Activated T-helper 1 cell treated with anti-CD3 and anti-CD28 coated beads, Interleukin-12 subunit alpha, Interleukin-12 subunit beta, Interleukin-2, Interleukin-4 antibody, amounts not matched to agents 30 ng/mL and 10 ng/mL and 1 ng/mL, durations not matched to agents 14 hours and 24 hours and 36 hours (primary cell): ENCODE measurements around the gene ARHGEF33. TPM values are rescaled to one million over a fixed set of nuclear protein-coding genes. Genes with fewer than 3 reads are reported as not detected.

Source experiments
- DNase-seq: peaks from one replicate; pipeline ENCODE4 v3.0.0; 2021; ENCODE audit warnings: low spot score
- H3K27ac Mint-ChIP-seq: one replicate; pipeline ENCODE4 v1.8.0; 2021; ENCODE audit warnings: mild to moderate bottlenecking, mixed read lengths
- H3K27me3 Mint-ChIP-seq: one replicate; pipeline ENCODE4 v1.8.0; 2022; ENCODE audit warnings: mild to moderate bottlenecking, moderate library complexity, mixed read lengths; ENCODE audit not compliant: insufficient read depth
- H3K36me3 Mint-ChIP-seq: one replicate; pipeline ENCODE4 v1.8.0; 2021; ENCODE audit warnings: low read depth, mixed read lengths
- H3K4me1 Mint-ChIP-seq: one replicate; pipeline ENCODE4 v1.8.0; 2021; ENCODE audit warnings: low read depth, mixed read lengths
- H3K4me3 Mint-ChIP-seq: one replicate; pipeline ENCODE4 v1.8.0; 2021; ENCODE audit warnings: mild to moderate bottlenecking, moderate library complexity, mixed read lengths
- H3K9me3 Mint-ChIP-seq: one replicate; pipeline ENCODE4 v1.8.0; 2021; ENCODE audit warnings: mixed read lengths
- intact Hi-C: fragments of 100-400 bp; cut with micrococcal nuclease; formaldehyde crosslinking; loops from one replicate; pipeline ENCODE4 v1.15.1; 2024
- total RNA-seq: library from RNA; stranded (reverse); gene quantifications from 2 replicates; pipeline ENCODE4 v1.2.3, GENCODE V29; 2022

ARHGEF33 gene
- total RNA-seq, 1 donor from 2014 or later, result 0.36 TPM

DNA sequence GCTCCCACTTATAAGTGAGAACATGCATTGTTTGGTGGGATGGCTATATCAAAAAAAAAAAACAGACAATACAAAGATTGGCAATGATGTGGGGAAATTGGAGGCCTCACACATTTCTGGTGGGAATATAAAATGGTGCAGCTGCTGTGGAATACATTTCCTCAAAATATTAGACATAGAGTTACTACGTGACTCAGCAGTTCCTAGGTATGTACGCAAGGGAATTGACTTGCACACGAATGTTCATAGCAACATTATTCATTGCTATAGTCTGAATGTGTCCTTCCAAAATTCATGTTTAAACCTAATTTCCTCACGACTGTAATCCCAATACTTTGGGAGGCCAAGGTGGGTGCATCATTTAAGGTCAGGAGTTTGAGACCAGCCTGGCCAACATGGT is 2.3 kb upstream of the ARHGEF33 start:
- intact Hi-C loops, result no loop called here
- no peak overlapping the region for H3K27ac Mint-ChIP-seq
- no peak for DNase-seq

DNA sequence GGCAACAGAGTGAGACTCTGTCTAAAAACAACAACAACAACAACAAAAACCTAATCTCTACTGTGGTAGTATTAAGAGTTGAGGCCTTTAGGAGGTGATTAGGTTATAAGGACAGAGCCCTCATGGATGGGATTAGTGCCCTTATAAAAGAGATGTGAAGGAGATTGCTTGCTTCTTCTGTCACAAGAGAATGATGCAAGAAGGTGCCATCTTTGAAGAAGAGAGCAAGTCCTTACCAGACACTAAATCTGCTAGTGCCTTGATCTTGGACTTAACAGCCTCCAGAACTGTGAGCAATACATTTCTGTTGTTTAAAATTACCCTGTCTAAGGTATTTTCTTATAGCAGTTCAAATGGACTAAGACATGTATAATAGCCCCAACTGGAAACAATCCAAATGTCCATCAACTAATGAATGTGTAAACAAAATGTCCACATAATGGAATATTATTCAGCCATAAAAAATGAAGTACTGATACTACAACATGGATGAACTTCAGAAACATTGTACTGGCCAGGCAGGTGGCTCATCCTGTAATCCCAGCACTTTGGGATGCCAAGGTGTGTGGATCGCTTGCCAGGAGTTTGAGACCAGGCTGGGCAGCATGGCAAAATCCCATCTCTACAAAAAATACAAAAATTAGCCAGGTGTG is 1.6 kb upstream of the ARHGEF33 start:
- H3K4me1 Mint-ChIP-seq, result no peaks in the 10 kb centered on the region
- no peak for DNase-seq
- no peak overlapping the region for H3K4me3 Mint-ChIP-seq
- no peaks in the 10 kb centered on the region for H3K9me3 Mint-ChIP-seq
- H3K27ac Mint-ChIP-seq, result no peak overlapping the region
- H3K36me3 Mint-ChIP-seq, result no peaks in the 10 kb centered on the region
- intact Hi-C loops, result no loop called here
- peaks cover under 1% of the 10 kb centered on the region for H3K27me3 Mint-ChIP-seq

More for the DNA sequence above, 2.3 kb upstream of the ARHGEF33 start:
- Mint-ChIP-seq H3K36me3 (no peaks in the 10 kb centered on the region), H3K4me1 (no peaks in the 10 kb centered on the region), H3K9me3 (no peaks in the 10 kb centered on the region), H3K4me3 (no peak overlapping the region), H3K27me3 (peaks cover 2% of the 10 kb centered on the region)

DNA sequence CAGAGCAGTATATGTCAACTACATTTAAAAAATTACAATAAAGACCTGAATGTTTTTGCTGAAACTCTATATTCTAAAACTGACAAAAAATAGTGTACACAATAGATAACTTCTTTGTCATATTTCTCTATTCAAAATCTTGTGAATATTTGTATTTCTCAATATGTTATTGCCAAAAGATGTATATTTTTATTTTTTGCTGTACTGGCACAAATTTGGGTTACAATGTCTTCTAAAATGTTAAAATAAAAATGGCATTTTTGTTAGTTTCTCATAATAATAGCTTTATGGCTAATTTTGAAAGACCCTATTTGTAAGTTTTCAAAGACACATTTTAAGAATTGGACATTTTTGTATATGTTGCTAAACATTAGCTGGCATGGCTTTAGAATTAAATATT is 630 bp upstream of the ARHGEF33 start:
- H3K27ac Mint-ChIP-seq, result no peak overlapping the region

DNA sequence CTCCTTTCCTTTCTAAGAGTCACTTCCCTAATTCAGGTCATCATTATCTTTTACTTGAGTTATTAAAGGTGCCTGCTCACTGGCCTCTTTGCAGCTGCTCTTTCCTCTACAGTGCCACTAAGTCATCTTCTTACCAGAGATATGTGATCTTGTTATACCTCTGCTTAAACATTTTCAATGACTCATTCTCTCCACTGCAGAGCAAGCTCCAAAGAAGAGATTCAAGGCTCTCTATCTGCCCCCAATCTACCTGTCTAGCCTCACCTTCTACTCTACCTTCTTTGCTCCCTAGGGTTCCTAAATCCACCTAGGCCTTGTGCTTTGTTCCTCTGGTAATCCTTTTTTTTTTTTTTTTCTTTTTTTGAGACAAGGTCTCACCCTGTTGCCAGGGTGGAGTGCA is 3.1 kb downstream of the ARHGEF33 start:
- H3K27ac Mint-ChIP-seq, result no peak overlapping the region
- intact Hi-C loops, result no loop called here

More for the DNA sequence above, 630 bp upstream of the ARHGEF33 start:
- no peak overlapping the region for H3K4me3 Mint-ChIP-seq
- H3K27me3 Mint-ChIP-seq, result peaks cover 2% of the 10 kb centered on the region
- no peak for DNase-seq
- H3K4me1 Mint-ChIP-seq, result no peaks in the 10 kb centered on the region
- no peaks in the 10 kb centered on the region for H3K36me3 Mint-ChIP-seq
- intact Hi-C loops, result no loop called here
- H3K9me3 Mint-ChIP-seq, result no peaks in the 10 kb centered on the region

DNA sequence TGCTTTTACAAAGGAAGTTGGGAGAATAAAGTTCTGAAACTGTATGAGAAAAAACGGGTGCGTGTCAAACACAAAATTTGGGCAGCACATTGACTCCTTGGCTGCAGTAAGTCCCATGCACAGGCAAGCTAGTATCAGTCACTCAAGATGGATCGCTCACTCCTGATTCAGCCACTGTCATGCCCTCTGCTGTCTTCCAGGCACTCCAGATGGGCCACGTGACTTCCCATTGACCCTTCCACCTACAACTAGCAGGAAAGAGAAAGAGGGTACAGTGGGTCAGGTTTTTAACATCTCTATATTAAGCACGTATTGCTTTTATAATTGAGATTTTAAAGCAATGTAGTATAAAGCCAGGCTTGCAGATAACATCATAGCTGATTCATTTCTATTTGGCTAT is 8.6 kb downstream of the ARHGEF33 start:
- no peak for DNase-seq
- Mint-ChIP-seq H3K36me3 (no peaks in the 10 kb centered on the region), H3K27ac (no peak overlapping the region), H3K9me3 (no peaks in the 10 kb centered on the region), H3K27me3 (peaks cover 15% of the 10 kb centered on the region), H3K4me3 (no peak overlapping the region), H3K4me1 (no peaks in the 10 kb centered on the region)
- intact Hi-C loops, result no loop called here

More for the DNA sequence above, 3.1 kb downstream of the ARHGEF33 start:
- peaks cover 7% of the 10 kb centered on the region for H3K27me3 Mint-ChIP-seq
- no peak for DNase-seq
- H3K36me3 Mint-ChIP-seq, result no peaks in the 10 kb centered on the region
- H3K9me3 Mint-ChIP-seq, result no peaks in the 10 kb centered on the region
- H3K4me1 Mint-ChIP-seq, result no peaks in the 10 kb centered on the region
- H3K4me3 Mint-ChIP-seq, result no peak overlapping the region

DNA sequence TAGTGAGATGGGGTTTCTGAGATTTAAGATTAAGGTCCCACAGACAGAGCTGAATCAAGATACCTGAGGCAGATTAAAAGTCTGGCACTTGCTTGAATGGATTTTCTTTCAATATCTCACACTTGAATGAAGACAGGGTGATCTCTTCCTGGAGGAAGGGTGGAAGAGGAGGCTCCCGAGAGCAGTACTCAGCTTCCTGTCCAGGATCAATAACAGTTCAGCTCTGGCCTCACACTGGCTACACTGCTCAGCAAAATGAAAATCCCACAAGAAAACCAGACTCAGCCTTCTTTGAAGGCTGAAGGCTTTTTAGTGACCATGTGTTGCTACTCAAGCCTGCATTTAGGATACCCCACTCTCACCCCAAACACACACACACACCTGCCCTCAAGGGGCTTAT is 11.1 kb downstream of the ARHGEF33 start:
- H3K4me3 Mint-ChIP-seq, result no peak overlapping the region
- H3K36me3 Mint-ChIP-seq, result no peaks in the 10 kb centered on the region
- H3K4me1 Mint-ChIP-seq, result no peaks in the 10 kb centered on the region
- H3K27me3 Mint-ChIP-seq, result peaks cover 8% of the 10 kb centered on the region
- no peak for DNase-seq
- no peak overlapping the region for H3K27ac Mint-ChIP-seq
- intact Hi-C loops, result no loop called here
- no peaks in the 10 kb centered on the region for H3K9me3 Mint-ChIP-seq

DNA sequence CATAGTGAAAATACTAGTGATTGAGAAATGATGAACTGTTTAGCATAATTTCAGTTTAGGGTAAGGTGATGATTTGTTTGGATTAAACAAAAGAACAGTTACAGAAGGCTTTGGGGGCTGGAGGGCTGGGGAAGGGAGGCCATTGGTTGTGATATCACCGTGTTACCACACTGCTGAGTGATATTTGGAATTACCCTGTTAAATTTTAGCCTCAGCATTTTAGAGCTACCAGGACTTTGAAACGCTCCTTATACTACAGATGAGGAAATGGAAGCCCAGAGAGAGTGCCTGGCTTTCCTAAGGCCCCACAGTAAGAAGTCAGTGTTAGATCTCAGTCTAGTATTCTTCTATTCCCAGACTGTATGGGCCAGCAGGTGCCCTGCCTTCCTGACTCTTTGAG is 15.6 kb downstream of the ARHGEF33 start:
- peaks cover 17% of the 10 kb centered on the region for H3K4me1 Mint-ChIP-seq
- no peaks in the 10 kb centered on the region for H3K9me3 Mint-ChIP-seq
- H3K27ac Mint-ChIP-seq, result no peak overlapping the region
- H3K36me3 Mint-ChIP-seq, result no peaks in the 10 kb centered on the region
- intact Hi-C loops, result no loop called here
- H3K4me3 Mint-ChIP-seq, result no peak overlapping the region
- no peak for DNase-seq
- peaks cover 5% of the 10 kb centered on the region for H3K27me3 Mint-ChIP-seq

DNA sequence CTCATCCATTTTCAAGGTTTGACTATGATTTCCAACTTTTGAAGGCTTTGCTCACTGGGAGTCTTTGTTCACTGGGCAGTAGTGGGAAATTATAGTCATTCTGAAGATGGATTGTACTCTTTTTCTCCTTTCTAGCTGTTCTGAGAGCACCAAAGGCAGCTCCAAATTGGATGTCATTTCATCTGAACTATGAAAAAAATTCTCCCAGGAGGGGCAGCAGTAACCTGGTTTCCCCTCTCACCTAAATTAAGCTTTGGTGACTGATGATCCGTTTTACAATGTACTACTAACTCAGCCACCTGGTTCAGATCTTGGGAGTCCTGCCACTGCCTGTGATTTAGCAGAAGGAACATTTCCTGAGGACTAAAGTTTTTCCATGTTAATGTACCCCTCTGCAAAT is 17.6 kb downstream of the ARHGEF33 start:
- intact Hi-C loops, result no loop called here
- Mint-ChIP-seq H3K36me3 (no peaks in the 10 kb centered on the region), H3K4me1 (peaks cover 17% of the 10 kb centered on the region), H3K4me3 (no peak overlapping the region), H3K27ac (no peak overlapping the region), H3K27me3 (peaks cover 4% of the 10 kb centered on the region), H3K9me3 (no peaks in the 10 kb centered on the region)
- DNase-seq, result no peak

DNA sequence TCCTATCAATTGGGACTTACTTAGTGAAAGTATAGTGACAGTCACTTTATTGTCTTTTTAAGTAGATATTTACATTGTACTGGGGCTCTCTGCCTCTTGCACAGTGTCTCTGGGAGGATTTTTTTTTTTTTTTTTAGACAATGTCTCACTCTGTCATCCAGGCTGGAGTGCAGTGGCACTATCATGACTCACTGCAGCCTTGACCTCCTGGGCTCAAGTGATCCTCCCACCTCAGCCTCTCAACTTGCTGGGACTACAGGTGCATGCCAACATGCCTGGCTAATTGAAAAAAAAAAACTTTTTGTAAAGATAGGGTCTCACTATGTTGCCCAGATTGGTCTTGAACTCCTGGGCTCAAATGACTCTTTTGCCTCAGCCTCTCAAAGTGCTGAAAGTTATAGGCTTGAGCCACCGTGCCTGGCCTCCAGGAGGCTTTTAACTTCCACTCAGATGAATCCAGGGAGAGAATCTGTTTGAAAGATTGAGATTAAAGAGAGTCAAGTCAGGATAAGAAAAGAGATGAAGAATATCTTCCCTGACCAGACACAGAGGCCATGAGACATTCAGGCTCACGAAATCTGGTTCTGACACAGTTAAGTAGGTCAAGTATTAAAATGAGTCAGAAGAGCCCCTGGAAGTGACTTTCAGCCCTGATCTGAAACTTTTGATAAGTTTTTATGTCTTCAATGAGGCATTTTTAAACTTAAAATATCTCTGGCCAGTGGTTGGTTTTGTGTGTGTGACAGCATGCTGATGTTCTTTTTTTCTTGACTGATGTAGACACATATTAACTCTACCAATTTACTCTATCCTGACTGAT is 18.3 kb downstream of the ARHGEF33 start:
- intact Hi-C loops, result no loop called here
- no peak for DNase-seq
- peak overlapping the region; percentile 10 for H3K27ac Mint-ChIP-seq
- no peaks in the 10 kb centered on the region for H3K36me3 Mint-ChIP-seq
- peaks cover 17% of the 10 kb centered on the region for H3K4me1 Mint-ChIP-seq
- peaks cover 6% of the 10 kb centered on the region for H3K27me3 Mint-ChIP-seq
- no peaks in the 10 kb centered on the region for H3K9me3 Mint-ChIP-seq
- no peak overlapping the region for H3K4me3 Mint-ChIP-seq

DNA sequence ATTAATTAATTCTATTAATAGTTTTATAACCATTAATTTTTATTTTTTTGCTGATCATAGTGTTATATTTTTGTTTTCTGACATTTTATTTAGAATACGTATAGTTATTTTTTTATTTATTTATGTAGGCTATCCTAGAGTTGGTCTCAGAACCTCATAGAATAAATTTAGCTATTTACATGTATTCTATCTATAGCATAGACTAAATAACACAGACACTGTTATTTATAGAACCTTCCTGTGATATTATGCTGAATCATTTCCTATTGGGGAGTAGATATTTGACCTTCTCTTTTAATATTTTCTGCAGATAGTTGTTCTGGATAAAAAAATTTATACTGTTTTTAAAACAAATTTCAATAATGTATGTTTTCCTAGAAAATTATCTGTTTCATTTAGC is 20.2 kb downstream of the ARHGEF33 start:
- H3K9me3 Mint-ChIP-seq, result no peaks in the 10 kb centered on the region
- H3K4me1 Mint-ChIP-seq, result peaks cover 17% of the 10 kb centered on the region
- H3K36me3 Mint-ChIP-seq, result no peaks in the 10 kb centered on the region
- H3K27me3 Mint-ChIP-seq, result peaks cover 7% of the 10 kb centered on the region
- no peak overlapping the region for H3K27ac Mint-ChIP-seq
- intact Hi-C loops, result no loop called here
- no peak for DNase-seq
- no peak overlapping the region for H3K4me3 Mint-ChIP-seq

DNA sequence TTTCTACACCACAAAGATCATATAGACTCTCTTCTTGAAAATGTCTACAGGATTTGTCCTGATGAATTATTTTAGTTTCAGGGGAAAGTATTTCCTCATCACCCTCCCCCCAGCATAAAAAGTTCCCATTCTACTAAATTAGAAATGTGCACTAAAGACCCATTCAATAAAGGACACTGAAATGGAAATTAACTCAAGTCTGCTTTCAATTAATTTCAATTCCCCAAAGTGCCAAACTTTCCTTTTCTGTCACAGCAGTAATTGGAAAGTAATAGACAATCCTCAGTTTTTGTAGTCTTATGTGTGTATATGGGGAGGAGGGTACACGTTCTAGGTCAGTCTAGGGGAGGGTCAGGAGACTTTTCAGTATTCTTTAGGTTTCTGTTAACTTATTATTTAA is 21.5 kb downstream of the ARHGEF33 start:
- Mint-ChIP-seq H3K9me3 (no peaks in the 10 kb centered on the region), H3K4me1 (peaks cover 17% of the 10 kb centered on the region), H3K27me3 (peaks cover 7% of the 10 kb centered on the region), H3K36me3 (no peaks in the 10 kb centered on the region), H3K4me3 (no peak overlapping the region), H3K27ac (no peak overlapping the region)
- intact Hi-C loops, result no loop called here
- DNase-seq, result no peak

DNA sequence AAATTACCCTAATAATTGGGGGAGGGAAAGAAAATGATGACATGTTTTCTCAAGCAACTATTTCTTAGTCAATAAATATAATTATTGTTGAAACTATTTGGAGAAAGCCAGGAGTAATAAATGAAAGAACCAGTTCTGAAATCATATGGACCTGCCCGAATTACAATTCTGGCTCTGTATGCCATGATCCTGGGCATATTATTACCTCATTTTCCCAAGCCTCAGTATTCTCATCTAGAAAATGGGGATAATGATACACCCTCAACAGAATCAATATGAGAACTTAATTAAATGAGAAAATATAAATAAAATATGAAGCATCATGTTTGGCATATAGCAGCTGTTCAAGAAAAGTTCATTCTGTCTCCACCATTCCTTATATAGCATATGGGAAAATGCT is 22.9 kb downstream of the ARHGEF33 start:
- peaks cover 7% of the 10 kb centered on the region for H3K27me3 Mint-ChIP-seq
- H3K36me3 Mint-ChIP-seq, result no peaks in the 10 kb centered on the region
- no peak for DNase-seq
- no peak overlapping the region for H3K27ac Mint-ChIP-seq
- H3K4me1 Mint-ChIP-seq, result peaks cover 14% of the 10 kb centered on the region
- H3K9me3 Mint-ChIP-seq, result no peaks in the 10 kb centered on the region
- H3K4me3 Mint-ChIP-seq, result no peak overlapping the region
- intact Hi-C loops, result no loop called here

DNA sequence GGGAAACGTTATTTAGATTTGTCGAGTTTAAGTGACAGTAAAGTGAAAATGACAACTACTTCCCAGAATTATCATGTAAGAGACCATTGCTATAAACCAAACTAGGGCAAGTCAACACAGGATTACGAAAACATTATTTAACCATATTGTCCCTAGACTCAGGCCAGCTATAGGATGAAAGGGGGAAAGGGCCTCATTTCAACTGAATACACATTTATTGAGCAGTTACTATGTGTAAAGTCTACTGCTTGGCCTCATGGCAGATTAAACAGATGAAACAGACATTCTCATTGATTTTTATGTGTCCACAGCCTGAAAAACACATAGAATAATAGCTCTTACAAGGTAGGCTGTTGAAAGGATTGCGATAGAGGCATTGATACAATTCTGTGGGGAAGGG is 32.7 kb downstream of the ARHGEF33 start:
- intact Hi-C loops, result no loop called here
- Mint-ChIP-seq H3K36me3 (no peaks in the 10 kb centered on the region), H3K4me1 (no peaks in the 10 kb centered on the region), H3K27ac (no peak overlapping the region), H3K9me3 (no peaks in the 10 kb centered on the region), H3K27me3 (peaks cover 26% of the 10 kb centered on the region), H3K4me3 (no peak overlapping the region)
- no peak for DNase-seq
